ENCODE measurements around the gene ING2.
"Not testable (repeated sequence)": the region's sequence is repeated elsewhere in the genome, so short reads cannot be mapped to it uniquely, and the experiment has no call there.

The ING2 gene

DNA sequence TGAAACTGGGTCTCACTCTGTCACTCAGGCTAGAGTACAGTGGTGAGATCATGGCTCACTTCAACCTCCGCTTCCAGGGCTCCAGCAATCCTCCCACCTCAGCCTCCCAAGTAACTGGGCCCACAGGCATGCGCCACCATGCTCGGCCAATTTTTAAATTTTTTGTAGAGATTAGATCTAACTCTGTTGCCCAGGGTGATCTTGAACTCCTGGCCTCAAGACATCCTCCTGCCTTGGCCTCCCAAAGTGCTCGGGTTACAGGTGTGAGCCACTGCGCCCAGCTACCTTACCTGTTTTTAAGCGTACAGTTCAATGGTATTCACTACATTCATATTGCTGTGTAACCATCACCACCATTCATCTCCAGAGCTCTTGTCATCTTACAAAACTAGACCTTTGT lies 41.5 kb downstream of the ING2 start:
- no peak for DNase-seq (ENCODE audit: low read depth)
- no peak overlapping the region for H3K4me3 ChIP-seq (ENCODE audit: control insufficient read depth, low read depth, low read length)
- TF ChIP-seq, protein P1, sequence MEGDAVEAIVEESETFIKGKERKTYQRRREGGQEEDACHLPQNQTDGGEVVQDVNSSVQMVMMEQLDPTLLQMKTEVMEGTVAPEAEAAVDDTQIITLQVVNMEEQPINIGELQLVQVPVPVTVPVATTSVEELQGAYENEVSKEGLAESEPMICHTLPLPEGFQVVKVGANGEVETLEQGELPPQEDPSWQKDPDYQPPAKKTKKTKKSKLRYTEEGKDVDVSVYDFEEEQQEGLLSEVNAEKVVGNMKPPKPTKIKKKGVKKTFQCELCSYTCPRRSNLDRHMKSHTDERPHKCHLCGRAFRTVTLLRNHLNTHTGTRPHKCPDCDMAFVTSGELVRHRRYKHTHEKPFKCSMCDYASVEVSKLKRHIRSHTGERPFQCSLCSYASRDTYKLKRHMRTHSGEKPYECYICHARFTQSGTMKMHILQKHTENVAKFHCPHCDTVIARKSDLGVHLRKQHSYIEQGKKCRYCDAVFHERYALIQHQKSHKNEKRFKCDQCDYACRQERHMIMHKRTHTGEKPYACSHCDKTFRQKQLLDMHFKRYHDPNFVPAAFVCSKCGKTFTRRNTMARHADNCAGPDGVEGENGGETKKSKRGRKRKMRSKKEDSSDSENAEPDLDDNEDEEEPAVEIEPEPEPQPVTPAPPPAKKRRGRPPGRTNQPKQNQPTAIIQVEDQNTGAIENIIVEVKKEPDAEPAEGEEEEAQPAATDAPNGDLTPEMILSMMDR (conservative IDR thresholded peaks at IDR 0.05; ENCODE audit: control insufficient read depth, insufficient read depth, low read depth, low read length), result no peak

DNA sequence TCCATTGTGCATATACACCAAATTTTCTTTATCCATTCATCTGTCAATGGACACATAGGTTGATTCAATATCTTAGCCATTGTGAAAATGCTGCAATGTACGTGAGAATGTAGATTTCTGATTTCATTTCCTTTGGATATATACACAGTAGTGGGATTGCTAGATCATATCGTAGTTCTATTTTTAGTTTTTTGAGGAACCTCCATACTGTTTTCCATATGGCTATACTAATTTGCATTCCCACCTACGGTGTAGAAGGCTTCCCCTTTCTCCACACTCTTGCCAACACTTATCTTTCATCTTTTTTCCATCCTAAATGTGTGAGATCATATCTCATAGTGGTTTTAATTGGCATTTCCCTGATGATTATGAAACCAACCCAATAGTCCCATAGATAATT lies 43.4 kb downstream of the ING2 start:
- TF ChIP-seq, protein P1 (conservative IDR thresholded peaks at IDR 0.05; ENCODE audit: control insufficient read depth, insufficient read depth, low read depth, low read length), result no peak
- no peak for DNase-seq (ENCODE audit: low read depth)
- no peak overlapping the region for H3K4me3 ChIP-seq (ENCODE audit: control insufficient read depth, low read depth, low read length)

DNA sequence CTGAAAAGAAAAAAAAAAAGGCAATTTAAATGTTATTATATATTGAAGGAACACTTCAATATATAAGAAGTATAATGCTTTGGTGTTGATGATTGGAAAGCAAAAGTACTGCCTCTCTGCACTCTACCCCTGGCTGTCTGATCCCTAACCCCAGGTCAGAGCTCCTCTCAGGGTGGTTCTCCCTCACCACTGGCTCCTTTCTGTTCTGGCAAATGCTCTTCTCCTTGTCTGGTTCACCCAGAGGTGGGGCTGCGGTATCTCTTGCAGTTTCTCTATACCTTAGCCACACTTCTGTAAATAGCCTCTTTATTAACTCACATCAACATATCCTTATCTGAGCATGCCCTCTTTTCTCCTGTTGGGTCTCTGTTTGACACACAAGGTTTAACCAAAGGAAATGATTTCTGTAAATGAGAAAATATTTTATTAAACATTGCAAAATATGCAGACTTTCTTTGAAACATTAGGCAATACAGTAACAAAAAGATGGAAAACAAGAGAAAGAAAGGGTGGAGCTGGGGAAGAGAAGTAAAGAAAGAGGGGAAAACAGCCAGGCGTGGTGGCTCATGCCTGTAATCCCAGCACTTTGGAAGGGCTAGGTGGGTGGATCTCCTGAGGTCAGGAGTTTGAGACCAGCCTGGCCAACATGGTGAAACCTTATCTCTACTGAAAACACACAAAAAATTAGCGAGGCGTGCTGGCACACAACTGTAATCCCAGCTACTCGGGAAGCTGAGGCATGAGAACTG lies 45.7 kb downstream of the ING2 start:
- DNase-seq (ENCODE audit: low read depth), result no peak
- no peak overlapping the region for H3K4me3 ChIP-seq (ENCODE audit: control insufficient read depth, low read depth, low read length)

DNA sequence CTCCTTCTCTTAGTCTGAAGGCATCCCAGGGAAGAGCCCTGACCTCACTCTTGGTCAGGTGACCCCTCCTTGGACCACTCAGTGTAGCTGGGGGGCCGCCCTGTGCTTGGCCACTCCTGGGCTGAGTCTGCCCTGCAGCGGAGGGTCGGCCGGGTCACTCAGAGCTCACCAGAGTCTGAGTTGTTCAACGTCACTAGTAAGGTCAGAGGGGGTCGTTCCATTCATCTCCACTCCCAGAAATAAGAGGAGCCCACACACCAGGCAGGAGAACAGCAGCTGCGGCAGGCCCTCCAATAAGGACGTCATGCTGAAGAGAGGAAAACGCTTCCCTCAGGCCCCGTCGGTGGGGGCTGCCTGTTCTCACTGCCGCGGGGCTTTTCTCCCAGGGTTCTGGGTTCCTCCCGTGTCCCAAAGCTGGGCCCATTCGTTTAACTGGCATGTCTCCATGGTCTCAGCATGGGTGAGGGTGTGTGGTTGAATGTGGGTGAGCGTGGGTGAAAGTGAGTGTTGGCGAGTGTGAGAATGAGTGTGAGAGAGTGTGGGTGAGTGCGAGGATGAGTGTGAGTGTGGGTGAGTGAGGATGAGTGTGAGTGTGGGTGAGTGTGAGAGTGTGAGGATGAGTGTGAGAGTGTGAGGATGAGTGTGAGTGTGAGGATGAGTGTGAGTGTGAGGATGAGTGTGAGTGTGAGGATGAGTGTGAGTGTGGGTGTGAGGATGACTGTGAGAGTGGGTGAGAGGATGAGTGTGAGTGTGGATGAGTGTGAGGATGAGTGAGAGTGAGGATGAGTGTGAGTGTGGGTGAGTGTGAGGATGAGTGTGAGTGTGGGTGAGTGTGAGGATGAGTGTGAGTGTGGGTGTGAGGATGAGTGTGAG lies 47.7 kb downstream of the ING2 start:
- TF ChIP-seq, protein P1 (conservative IDR thresholded peaks at IDR 0.05; ENCODE audit: control insufficient read depth, insufficient read depth, low read depth, low read length), result no peak
- no peak for DNase-seq (ENCODE audit: low read depth)

More for the DNA sequence above, 45.7 kb downstream of the ING2 start:
- TF ChIP-seq, protein P1 (conservative IDR thresholded peaks at IDR 0.05; ENCODE audit: control insufficient read depth, insufficient read depth, low read depth, low read length), result no peak

DNA sequence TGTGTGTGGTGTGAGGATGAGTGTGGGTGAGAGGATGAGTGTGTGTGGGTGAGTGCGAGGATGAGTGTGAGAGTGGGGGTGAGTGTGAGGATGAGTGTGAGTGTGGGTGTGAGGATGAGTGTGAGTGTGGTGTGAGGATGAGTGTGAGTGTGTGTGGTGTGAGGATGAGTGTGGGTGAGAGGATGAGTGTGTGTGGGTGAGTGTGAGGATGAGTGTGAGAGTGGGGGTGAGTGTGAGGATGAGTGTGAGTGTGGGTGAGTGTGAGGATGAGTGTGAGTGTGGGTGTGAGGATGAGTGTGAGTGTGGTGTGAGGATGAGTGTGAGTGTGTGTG lies 48.3 kb downstream of the ING2 start:
- H3K4me3 ChIP-seq (ENCODE audit: control insufficient read depth, low read depth, low read length); DNase-seq (ENCODE audit: low read depth): not testable (repeated sequence)

More for the DNA sequence above, 47.7 kb downstream of the ING2 start:
- H3K4me3 ChIP-seq (ENCODE audit: control insufficient read depth, low read depth, low read length), result no peak overlapping the region

DNA sequence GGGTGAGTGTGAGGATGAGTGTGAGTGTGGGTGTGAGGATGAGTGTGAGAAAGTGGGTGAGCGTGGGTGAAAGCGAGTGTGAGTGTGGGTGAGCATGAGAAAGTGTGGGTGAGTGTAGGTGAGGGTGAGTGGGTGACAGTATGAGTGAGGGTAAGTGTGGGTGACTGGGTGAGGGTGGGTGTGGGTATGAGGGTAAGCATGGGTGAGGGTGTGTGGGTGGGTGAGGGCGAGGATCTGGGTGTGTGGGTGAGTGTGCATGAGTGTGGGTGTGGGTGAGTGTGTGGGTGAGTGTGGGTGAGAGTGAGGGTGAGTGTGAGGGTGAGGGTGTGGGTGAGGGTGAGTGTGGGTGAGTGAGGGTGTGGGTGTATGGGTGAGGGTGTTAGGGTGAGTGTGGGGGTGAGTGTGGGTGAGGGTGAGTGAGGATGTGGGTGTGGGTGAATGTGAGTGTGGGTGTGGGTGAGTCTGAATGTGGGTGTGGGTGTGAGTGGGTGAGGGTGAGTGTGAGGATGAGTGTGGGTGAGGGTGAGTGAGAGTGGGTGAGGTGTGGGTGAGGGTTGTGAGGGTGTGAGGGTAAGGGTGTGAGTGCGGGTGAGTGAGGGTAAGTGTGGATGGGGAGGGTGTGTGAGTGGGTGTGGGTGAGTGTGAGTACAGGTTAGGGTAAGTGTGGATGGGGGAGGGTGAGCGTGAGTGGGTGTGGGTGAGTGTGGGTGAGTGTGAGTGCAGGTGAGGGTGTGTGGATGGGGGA lies 48.9 kb downstream of the ING2 start:
- TF ChIP-seq, protein P1 (conservative IDR thresholded peaks at IDR 0.05; ENCODE audit: control insufficient read depth, insufficient read depth, low read depth, low read length), result no peak
- no peak overlapping the region for H3K4me3 ChIP-seq (ENCODE audit: control insufficient read depth, low read depth, low read length)
- no peak for DNase-seq (ENCODE audit: low read depth)

DNA sequence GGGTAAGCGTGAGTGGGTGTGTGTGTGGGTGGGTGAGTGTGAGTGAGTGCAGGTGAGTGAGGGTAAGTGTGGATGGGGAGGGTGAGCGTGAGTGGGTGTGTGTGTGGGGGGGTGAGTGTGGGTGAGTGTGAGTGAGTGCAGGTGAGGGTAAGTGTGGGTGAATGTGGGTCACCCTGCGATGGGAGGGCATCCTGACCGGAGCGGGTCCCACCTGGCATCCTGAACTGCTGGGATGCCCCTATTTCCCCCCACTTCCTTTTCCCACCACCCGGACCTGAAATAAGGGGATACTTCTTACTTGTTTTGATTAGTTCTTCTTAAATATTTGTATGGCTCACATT lies 49.5 kb downstream of the ING2 start:
- no peak overlapping the region for H3K4me3 ChIP-seq (ENCODE audit: control insufficient read depth, low read depth, low read length)
- no peak for DNase-seq (ENCODE audit: low read depth)
- TF ChIP-seq, protein P1 (conservative IDR thresholded peaks at IDR 0.05; ENCODE audit: control insufficient read depth, insufficient read depth, low read depth, low read length), result no peak
